ENCODE measurements around the gene XRCC6.
"Not testable (repeated sequence)": the region's sequence is repeated elsewhere in the genome, so short reads cannot be mapped to it uniquely, and the experiment has no call there.

The XRCC6 gene

GRCh38 chr22:41621099-41621910, at the start of gene XRCC6:
Gene XRCC6, plus strand, starts transcription at chr22:41621295. Its CDS starts 710 bp downstream, at chr22:41622005.
- DNase-seq (ENCODE audit: low read depth): peak; percentile 100

- no peak for DNase-seq (ENCODE audit: low read depth)
Observed at GRCh38 chr22:41571786-41572185, 49.3 kb upstream of the XRCC6 start.

- DNase-seq (ENCODE audit: low read depth): not testable (repeated sequence)
Observed at GRCh38 chr22:41572305-41572704, 48.8 kb upstream of the XRCC6 start.

DNA sequence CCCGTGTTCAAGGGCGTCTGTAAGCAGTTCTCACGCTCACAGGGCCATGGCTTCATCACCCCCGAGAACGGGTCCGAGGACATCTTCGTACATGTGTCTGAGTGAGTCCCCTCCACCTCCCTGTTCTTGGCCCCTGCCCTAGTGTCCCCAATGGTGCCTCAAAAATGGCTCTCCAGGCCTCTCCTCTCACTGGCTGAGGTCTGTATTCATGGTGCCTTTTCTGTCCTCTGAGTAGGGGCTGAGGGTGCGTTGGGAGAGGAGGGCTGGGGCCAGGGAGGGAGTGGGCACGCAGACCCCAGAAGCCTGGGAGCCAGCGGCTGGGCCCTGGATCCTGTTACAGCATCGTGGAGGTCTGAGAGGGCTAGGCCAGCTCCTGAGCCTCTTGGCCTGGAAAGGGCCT, 47.4 kb upstream of the XRCC6 start:
- DNase-seq (ENCODE audit: low read depth): no peak

DNA sequence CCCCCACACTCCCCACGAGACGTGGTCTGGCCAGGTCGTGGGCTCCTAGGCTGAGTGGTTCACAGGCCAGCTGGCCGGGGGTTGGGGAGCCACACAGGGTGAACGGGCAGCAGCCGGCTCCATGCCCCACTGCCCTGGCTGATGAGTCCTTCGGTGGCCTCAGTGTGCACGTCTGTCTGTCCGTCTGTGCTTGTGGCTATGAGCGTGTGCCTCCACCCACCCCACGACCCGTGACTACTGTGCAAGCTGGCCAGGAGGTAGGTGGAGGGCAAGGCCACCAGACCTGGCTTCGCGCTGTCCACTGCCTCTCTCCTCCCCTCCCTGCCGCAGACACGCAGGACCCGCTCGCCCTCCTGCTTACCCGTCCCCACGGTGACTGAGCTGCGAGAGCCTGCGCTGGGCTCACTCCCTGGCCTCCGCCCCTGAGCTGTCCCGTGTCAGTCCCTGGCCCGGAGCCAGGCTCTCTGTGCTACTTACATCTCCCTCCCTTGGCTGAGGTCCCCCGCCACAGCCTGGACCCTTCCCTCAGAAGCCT, 46.2 kb upstream of the XRCC6 start:
- no peak for DNase-seq (ENCODE audit: low read depth)

- DNase-seq (ENCODE audit: low read depth): no peak
Observed at GRCh38 chr22:41575533-41575932, 45.6 kb upstream of the XRCC6 start.

DNA sequence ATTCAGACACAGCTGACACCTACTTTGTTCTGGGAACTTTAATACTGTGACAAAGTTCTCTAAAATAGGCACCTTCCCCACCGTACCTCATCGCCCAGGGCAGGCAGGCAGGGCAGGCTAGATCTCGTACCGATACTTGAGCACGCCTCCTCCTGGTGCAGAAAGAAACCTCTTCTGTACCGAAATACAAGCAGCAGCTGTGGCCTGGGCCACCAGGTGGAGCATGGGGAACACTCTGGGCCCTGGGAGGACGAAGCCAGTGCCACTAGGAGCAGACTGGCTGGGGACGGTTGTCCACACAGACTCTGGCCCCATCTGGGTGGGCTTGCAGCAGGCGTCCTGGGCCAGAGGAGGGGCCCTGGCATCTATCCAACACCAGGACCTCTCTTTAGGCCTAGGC, 44.2 kb upstream of the XRCC6 start:
- DNase-seq (ENCODE audit: low read depth): no peak

DNA sequence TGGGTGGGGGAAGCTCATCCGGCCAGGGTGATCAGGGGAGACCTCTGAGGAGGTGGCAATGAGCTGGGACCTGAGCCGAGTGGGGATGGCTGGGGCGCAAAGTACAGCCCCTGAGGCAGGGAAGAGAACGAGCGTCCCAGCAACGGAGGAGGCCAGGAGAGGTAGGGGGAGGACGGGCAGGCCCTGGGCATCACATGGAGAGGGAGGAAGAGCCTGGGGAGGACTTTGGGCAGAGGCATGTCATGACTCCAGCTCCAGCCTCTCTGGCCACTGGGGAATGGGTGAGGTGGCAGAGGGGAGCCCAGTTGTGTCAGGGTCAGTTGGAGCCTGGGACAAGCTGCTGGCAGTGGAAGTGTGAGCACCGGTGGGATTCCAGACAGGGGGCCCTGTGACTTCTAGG, 43.0 kb upstream of the XRCC6 start:
- DNase-seq (ENCODE audit: low read depth): no peak

DNA sequence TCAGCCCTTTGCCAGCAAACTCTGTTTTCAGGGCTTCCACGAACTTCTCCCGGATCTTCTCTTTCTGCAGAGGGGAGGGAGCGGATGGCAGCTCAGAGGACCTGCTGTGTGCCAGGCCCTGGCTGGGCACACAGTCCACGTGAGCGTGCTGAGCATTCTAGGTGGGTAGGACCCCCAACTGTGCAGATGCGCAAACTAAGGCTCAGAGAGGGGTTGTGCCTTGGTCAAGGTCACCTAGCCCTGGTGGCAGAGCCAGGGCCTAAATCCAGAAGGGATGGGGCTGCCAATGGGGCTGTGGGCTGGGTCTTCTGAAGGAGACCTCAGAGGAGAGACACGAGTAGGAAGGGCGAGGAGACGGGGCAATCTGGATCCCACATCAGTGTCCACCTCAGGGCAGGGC, 42.3 kb upstream of the XRCC6 start:
- no peak for DNase-seq (ENCODE audit: low read depth)

DNA sequence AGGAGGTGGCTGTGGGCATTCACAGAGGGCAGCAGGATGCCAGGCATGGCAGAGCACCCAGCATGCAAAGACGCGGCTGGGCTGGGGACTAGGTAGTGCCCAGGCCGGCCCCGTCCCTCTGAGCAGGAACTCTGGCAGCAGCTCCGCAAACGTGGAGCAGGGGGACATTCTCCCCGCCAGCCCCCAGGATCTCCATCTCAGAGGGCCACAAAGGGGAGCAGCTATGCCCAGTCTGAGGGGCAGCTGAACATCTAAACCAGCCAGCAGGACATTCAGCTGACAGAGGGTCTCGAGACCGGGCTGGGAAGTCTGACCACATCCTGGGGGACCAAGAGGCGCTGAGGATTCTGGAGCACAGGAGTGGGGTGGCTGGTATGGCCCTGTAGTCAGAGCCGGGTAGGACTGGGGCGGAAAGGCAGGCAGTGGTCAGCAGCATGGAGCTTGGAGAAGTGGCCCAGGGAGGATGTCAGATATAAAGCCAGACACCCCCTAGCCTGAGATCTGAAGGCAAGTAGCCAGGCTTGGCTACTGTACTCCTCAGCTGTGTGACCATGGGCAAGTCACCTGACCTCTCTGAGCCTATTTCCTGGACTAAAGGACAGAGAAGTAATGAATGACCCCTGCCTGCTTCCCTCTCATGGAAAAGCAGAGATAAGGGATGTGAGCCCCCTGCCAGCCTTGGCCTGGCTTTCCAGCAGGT, 41.6 kb upstream of the XRCC6 start:
- DNase-seq (ENCODE audit: low read depth): no peak

DNA sequence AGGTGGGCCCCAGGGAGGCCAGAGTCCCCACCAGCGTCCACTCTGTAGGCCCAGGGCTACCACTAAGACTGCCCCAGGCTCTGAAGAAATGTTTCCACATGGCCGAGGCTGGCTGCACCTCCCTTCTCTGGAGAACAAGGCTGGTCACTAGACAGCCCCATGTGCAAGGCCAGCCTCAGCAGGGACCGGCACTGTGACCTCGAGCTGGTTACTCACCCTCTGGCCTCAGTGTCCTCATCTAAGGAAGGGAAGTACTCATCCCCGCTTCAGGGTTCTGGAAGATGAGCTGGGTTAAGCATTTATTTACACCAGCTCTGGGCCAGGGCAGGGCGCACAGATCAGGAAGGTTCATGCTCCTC, 41.1 kb upstream of the XRCC6 start:
- no peak for DNase-seq (ENCODE audit: low read depth)

DNA sequence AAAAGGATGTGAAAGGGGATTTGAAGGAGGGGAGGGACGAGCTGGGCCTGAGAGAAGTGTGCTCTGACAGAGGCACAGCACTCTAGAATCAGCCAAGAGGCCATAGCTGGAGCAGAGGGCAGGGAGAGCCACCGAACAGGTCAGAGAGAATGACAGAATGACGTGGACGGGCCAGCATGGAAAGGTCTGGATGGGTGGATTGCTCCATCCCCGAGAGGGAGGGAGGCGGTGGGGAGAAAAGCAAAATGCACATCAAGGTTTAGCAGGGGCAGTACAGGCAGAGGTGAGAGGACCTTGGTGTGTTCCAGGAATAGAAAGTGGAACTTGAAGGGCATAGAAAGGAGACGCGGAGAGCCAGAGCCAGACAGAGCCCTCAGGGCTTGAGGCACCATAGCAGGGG, 38.4 kb upstream of the XRCC6 start:
- DNase-seq (ENCODE audit: low read depth): no peak

GRCh38 chr22:41584881-41585280, 36.2 kb upstream of the XRCC6 start:
- DNase-seq (ENCODE audit: low read depth): no peak

- DNase-seq (ENCODE audit: low read depth): no peak
Observed at GRCh38 chr22:41585898-41586297, 35.2 kb upstream of the XRCC6 start.

DNA sequence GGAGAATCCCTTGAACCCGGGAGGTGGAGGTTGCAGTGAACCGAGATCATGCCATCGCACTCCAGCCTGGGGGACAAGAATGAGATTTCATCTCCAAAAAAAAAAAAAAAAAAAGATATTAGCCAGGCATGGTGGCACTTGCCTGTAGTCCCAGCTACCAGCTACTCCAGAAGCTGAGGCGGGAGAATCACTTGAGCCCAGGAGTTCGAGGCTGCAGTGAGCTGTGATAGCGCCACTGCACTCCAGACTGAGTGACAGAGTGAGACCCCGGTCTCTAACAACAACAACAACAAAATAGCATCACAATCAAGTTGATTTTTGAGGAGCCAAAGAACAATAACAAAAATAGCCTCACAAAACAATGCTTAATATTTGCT, 33.8 kb upstream of the XRCC6 start:
- DNase-seq (ENCODE audit: low read depth): no peak

DNA sequence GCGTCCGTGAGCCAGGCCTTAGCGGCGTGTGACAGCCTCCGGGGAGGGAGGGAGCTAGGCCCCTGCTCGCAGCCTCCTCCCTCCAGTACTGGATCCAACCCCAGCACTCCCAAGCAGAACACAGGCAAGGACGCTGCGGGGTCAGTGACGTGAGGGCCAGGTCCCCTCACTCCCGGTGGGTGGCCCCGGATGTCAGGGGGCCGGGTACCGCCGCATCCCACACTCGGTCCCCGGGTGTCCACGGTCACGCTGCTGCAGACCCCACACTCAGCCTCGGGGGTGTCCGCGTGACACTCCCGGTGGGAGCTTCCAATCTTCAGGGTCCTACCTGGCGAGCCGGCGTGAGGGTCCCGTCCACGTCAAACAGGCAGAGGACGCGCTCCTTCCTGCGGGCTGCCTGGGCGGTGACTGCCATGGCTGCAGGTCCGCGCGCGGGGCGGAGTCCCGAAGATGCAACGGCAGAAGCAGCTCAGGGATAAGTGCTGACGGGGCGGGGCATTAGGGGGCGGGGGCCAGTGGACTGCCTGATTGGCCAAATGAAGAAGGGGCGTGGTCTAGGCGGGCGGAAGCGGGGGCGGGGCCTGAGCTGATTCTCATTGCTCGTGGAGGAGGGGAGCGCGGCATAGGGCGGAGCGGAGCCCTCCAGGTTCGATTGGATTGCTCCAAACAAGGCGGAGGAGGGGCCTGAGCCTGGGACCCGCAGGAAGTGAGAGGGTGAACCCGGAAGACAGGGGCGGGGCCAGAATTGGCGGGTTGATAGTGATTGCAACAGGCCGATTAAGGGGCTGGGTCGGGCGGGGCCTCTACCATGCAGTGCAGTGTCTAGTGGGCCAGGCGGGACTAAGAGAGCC, 31.5 kb upstream of the XRCC6 start, which contains the start of gene PMM1:
Gene PMM1 (minus strand): TSS at position 450 of the 851 bp plus-strand sequence. CDS start 35 bp downstream, at position 415.
- DNase-seq (ENCODE audit: low read depth): peak; percentile 100

DNA sequence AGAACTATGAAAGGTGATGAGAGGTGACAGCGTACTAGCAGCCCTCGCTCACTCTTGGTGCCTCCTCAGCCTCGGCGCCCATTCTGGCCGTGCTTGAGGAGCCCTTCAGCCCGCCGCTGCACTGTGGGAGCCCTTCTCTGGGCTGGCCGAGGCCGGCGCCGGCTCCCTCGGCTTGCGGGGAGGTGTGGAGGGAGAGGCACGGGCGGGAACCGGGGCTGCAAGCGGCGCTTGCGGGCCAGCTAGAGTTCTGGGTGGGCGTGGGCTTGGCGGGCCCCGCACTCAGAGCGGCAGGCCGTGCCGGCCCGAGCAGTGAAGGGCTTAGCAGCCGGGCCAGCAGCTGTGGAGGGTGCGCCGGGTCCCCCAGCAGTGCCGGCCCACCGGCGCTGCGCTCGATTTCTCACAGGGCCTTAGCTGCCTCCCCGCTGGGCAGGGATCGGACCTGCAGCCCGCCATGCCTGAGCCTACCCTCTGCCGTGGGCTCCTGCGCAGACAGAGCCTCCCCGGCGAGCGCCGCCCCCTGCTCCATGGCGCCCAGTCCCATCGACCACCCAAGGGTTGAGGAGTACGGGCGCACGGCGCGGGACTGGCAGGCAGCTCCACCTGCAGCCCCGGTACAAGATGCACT, 27.6 kb upstream of the XRCC6 start:
- not testable (repeated sequence) for DNase-seq (ENCODE audit: low read depth)

DNA sequence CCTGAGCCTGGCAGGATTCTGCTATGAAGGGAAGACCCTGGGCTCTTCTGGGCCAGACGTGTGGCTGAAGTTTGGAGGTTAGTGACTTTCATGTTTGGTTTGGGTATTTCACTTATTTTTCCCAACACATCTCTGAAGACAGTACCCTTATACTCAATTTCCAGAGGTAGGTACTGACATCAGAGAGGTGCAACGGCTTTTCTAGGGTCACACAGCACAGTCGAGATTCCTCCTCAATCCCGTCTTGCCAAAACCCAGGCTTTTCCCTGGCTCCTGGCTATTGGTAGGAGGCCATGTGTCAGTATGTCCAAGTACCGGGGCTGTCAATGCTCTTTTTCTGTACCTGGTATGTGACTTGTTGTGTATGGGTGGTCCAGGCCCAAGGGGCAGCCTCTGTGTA, 25.4 kb upstream of the XRCC6 start:
- no peak for DNase-seq (ENCODE audit: low read depth)

DNA sequence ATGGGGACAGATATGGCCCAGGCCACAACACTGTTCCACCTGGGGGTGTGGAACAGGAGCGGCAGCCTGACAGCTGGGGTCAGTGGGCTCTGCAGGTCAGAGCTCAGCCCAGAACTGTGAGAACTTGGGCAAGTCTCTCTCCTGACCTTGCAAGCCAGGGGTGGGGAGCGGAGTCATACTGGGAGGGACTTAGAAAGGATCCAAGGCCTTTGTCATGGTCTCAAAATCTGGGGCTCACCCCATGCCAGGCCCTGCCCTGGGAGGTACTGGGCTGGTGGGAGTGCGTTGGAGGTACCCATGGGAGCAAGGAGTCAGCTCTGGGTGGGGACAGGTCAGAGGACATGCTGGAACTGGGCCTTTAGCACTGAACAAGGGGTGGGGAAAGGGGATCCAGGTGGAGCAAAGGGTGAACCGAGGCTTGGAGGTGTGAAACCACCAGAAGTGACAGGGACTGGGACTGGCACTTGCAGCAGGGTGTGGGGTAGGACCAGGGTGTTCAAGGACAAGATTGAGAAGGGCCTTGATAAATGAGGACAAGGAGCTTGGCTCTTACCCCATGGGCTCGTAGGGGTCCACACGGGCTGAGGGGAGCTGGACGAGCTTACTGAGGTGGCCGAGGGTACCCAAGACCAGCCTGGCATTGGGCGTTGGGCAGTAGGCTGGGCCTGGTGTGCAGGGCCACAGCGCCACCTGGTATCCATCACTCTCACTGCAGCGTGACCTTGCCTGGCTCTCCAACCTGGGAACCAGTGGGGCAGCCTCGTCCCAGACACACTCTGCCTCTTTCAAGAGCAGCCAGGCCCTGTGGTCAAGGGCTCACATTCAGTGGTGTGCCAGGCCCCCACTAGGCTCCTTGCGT, 24.1 kb upstream of the XRCC6 start:
- peak; percentile 11 for DNase-seq (ENCODE audit: low read depth)

DNA sequence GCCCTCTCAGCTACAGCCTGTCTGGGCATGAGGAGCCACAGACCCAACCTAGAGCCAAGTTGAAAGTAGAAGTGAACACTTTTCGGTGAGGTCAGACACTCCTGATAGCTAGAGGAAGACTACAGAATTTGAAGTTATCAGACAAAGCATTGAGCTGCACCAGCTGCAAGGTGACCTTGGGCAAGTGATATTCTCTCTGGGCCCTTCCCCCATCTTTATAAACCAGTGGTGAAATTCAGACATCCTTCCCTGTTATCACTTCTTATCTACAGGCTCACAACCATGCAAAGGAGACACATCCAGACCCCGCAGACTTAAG, 23.5 kb upstream of the XRCC6 start:
- no peak for DNase-seq (ENCODE audit: low read depth)

DNA sequence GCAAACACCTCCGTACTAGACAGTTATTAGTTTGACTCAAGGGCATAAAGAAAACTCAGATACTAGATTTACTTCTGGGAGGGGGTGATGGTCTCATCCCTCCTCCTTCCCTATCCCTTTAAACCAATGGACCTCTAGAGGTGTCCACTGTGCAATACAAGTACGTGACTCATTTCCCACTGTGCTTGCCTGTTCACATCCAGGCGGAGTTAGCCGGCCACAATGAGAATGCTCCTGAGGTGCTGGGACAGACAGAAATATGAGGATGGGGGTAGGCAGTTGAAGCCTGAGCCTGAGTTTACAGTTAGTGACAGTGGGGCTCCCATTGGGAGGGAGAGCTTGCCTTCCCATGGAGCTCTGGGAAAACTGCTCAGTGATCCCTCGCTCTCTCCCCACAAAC, 23.0 kb upstream of the XRCC6 start:
- no peak for DNase-seq (ENCODE audit: low read depth)

Data from stimulated activated CD8-positive, alpha-beta memory T cell treated with anti-CD3 and anti-CD28 coated beads, Interleukin-15, amount 100 ng/mL, for 1 hour (primary cell).